SK-N-SH treated with all-trans-retinoic acid at 6 μM for 48 hours (cell line): ENCODE results near the gene IMMT.

Experiments used
- CSRNP3 ChIP-seq: fragments of 250-450 bp; sonication (Bioruptor Pico); IDR thresholded peaks from 2 replicates; pipeline ENCODE4 v1.5.1; 2021; ENCODE audit warnings: mild to moderate bottlenecking, moderate library complexity
- GLIS3 ChIP-seq: fragments of 250-450 bp; sonication (Bioruptor Pico); IDR thresholded peaks from 2 replicates; pipeline ENCODE4 v1.5.0; 2020; ENCODE audit warnings: mild to moderate bottlenecking, moderate library complexity
- ZFP3 ChIP-seq: fragments of 250-450 bp; sonication (Bioruptor Pico); IDR thresholded peaks from 2 replicates; pipeline ENCODE4 v1.5.0; 2020; ENCODE audit warnings: mild to moderate bottlenecking, moderate library complexity
- ZFP30 ChIP-seq: fragments of 450-650 bp; formaldehyde crosslinking; IDR thresholded peaks from 2 replicates; pipeline ENCODE4 v1.5.0; 2022; ENCODE audit warnings: mild to moderate bottlenecking, moderate library complexity
- ZNF565 ChIP-seq: fragments of 450-650 bp; formaldehyde crosslinking; conservative IDR thresholded peaks from 2 replicates; pipeline ENCODE4 v1.5.0; 2020; ENCODE audit warnings: low read depth, mild to moderate bottlenecking, moderate library complexity
- TF ChIP-seq, protein P1 (sequence below): fragments of 250-450 bp; sonication (Bioruptor Pico); IDR thresholded peaks from 2 replicates; pipeline ENCODE4 v1.5.0; 2020; ENCODE audit warnings: mild to moderate bottlenecking, moderate library complexity
- TF ChIP-seq, protein P2 (sequence below): fragments of 250-450 bp; sonication (Bioruptor Pico); IDR thresholded peaks from 2 replicates; pipeline ENCODE4 v1.8.0; 2020; ENCODE audit warnings: mild to moderate bottlenecking, moderate library complexity, borderline replicate concordance

GRCh38 chr2:86160156-86160952 lies 34.9 kb downstream of the IMMT start:
- TF ChIP-seq CSRNP3 (CRISPR knock-in tag) (no peak), ZFP3 (CRISPR knock-in tag) (no peak), ZNF565 (no peak), GLIS3 (CRISPR knock-in tag) (no peak), ZFP30 (CRISPR knock-in tag) (no peak)
- TF ChIP-seq, protein P1, sequence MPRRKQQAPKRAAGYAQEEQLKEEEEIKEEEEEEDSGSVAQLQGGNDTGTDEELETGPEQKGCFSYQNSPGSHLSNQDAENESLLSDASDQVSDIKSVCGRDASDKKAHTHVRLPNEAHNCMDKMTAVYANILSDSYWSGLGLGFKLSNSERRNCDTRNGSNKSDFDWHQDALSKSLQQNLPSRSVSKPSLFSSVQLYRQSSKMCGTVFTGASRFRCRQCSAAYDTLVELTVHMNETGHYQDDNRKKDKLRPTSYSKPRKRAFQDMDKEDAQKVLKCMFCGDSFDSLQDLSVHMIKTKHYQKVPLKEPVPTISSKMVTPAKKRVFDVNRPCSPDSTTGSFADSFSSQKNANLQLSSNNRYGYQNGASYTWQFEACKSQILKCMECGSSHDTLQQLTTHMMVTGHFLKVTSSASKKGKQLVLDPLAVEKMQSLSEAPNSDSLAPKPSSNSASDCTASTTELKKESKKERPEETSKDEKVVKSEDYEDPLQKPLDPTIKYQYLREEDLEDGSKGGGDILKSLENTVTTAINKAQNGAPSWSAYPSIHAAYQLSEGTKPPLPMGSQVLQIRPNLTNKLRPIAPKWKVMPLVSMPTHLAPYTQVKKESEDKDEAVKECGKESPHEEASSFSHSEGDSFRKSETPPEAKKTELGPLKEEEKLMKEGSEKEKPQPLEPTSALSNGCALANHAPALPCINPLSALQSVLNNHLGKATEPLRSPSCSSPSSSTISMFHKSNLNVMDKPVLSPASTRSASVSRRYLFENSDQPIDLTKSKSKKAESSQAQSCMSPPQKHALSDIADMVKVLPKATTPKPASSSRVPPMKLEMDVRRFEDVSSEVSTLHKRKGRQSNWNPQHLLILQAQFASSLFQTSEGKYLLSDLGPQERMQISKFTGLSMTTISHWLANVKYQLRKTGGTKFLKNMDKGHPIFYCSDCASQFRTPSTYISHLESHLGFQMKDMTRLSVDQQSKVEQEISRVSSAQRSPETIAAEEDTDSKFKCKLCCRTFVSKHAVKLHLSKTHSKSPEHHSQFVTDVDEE (CRISPR knock-in tag) = no peak
- TF ChIP-seq, protein P2, sequence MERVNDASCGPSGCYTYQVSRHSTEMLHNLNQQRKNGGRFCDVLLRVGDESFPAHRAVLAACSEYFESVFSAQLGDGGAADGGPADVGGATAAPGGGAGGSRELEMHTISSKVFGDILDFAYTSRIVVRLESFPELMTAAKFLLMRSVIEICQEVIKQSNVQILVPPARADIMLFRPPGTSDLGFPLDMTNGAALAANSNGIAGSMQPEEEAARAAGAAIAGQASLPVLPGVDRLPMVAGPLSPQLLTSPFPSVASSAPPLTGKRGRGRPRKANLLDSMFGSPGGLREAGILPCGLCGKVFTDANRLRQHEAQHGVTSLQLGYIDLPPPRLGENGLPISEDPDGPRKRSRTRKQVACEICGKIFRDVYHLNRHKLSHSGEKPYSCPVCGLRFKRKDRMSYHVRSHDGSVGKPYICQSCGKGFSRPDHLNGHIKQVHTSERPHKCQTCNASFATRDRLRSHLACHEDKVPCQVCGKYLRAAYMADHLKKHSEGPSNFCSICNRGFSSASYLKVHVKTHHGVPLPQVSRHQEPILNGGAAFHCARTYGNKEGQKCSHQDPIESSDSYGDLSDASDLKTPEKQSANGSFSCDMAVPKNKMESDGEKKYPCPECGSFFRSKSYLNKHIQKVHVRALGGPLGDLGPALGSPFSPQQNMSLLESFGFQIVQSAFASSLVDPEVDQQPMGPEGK = no peak
